Measurements from ENCODE around the gene LGALS7. TPM values are rescaled to one million over a fixed set of nuclear protein-coding genes. Genes with fewer than 3 reads are reported as not detected.
"Not testable (repeated sequence)": the region's sequence is repeated elsewhere in the genome, so short reads cannot be mapped to it uniquely, and the experiment has no call there.

LGALS7 gene
- total RNA-seq, 1 donor from 2014 or later, result 269 TPM

DNA sequence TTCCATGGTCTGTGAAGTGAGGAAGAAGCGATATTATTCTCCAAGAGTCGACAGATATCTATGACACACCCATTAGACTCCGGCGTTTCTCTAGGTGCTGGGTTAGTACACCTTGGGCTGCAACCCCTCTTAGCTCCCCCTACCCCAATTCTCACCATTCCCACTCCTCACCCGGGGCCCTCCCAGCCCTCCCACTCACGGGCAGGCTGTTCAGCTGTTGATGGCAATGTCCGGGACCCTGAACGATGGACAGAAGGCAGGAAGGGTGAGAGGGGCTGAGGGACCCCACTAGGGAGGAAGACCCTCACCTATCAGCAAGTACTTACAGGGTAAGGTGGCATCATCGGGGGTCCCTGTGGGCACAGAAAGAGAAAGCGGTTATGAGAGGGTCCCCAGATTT lies 30.2 kb upstream of the LGALS7 start:
- no peak for DNase-seq (ENCODE audit: extremely low spot score in 2 of 2)
- peaks cover 4% of the 10 kb centered on the region for H3K4me1 ChIP-seq
- H3K36me3 ChIP-seq, result no peaks in the 10 kb centered on the region
- H3K4me3 ChIP-seq, result no peak overlapping the region
- intact Hi-C loops (cut with DNase I), result no loop called here
- TF ChIP-seq POLR2AphosphoS5 (IDR thresholded peaks at IDR 0.05; ENCODE audit: insufficient read depth in 1 of 2, low read depth in 1 of 2), result no peak
- TF ChIP-seq, protein P1, sequence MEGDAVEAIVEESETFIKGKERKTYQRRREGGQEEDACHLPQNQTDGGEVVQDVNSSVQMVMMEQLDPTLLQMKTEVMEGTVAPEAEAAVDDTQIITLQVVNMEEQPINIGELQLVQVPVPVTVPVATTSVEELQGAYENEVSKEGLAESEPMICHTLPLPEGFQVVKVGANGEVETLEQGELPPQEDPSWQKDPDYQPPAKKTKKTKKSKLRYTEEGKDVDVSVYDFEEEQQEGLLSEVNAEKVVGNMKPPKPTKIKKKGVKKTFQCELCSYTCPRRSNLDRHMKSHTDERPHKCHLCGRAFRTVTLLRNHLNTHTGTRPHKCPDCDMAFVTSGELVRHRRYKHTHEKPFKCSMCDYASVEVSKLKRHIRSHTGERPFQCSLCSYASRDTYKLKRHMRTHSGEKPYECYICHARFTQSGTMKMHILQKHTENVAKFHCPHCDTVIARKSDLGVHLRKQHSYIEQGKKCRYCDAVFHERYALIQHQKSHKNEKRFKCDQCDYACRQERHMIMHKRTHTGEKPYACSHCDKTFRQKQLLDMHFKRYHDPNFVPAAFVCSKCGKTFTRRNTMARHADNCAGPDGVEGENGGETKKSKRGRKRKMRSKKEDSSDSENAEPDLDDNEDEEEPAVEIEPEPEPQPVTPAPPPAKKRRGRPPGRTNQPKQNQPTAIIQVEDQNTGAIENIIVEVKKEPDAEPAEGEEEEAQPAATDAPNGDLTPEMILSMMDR (IDR thresholded peaks at IDR 0.05), result no peak
- no peak for TF ChIP-seq POLR2A (IDR thresholded peaks at IDR 0.05)
- no peak overlapping the region for H3K27ac ChIP-seq
- no peaks in the 10 kb centered on the region for H3K27me3 ChIP-seq
- H3K9me3 ChIP-seq, result no peaks in the 10 kb centered on the region

DNA sequence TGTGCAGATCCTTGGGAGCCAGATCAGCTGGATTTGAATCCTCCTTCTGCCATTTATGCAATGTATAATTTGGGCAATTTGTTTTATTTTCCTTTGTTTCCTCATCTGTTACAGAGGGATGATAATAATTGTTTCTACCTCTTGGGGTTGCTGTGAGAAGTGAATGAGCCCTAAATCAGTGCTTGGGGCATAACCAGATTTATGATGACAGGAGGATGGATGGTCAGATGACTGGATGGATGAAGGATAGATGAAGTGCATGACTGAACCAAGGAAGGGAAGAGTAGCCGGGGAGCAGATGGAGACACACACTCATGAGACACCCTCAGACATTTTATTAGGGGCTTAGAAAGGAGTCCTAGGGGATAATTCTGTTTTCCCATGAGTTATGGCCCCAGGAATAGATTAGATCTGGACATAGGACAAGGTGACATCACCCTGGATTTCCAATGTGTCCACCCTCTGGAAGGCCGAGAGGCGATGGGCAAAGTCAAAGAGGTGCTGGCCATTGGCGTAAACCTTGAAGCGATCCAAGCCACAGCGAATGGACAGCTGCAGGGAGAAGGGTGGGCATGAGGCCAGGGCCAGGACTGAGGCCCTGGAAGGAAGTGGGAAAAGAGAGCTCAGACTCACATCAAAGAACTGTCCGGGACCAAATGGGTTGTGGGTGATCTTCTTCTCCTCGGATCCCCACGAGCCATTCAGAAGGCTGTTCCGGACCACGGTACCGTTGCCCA lies 28.2 kb upstream of the LGALS7 start:
- Histone ChIP-seq H3K4me3 (no peak overlapping the region), H3K36me3 (no peaks in the 10 kb centered on the region), H3K27me3 (no peaks in the 10 kb centered on the region), H3K27ac (no peak overlapping the region), H3K9me3 (no peaks in the 10 kb centered on the region), H3K4me1 (peaks cover 4% of the 10 kb centered on the region)
- no peak for TF ChIP-seq POLR2A (IDR thresholded peaks at IDR 0.05)
- TF ChIP-seq POLR2AphosphoS5 (IDR thresholded peaks at IDR 0.05; ENCODE audit: insufficient read depth in 1 of 2, low read depth in 1 of 2), result no peak
- TF ChIP-seq, protein P1 (IDR thresholded peaks at IDR 0.05), result no peak
- intact Hi-C loops (cut with DNase I), result no loop called here
- no peak for DNase-seq (ENCODE audit: extremely low spot score in 2 of 2)

DNA sequence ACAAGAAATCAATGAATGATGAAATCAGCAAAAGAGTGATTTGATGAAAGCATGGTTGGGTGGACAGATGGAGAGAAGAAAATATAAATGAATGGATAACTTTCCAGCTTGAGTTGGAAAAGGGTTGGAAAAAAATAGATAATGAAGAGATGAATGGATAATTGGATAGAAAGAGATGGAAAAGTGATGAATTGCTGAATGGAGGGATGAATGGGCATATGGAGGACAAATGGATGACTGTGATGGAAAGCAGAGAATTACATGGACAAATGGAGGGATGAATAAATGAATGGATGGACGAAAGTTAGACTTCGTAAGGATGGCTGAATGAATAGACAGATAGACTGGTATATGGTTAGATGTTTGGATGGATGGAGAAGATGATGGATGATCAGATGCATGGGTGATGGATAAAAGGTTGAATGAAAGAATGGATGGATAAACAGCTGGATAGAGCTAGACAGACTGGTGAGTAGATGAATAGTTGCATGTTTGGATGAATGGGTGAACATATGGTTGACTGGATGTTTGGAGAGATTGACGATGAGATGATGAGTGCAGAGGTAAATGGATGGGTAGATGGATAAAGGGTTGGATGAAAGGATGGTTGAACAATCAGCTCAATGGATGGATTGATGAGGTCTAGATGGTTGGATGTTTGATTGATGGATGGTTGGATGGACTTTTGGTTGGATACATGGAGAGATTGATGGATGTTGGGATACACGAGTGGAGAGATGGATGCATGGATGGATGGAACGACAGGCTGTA lies 27.4 kb upstream of the LGALS7 start:
- Histone ChIP-seq H3K27ac (no peak overlapping the region), H3K9me3 (no peaks in the 10 kb centered on the region), H3K4me3 (no peak overlapping the region), H3K27me3 (no peaks in the 10 kb centered on the region), H3K36me3 (no peaks in the 10 kb centered on the region), H3K4me1 (peaks cover 4% of the 10 kb centered on the region)
- intact Hi-C loops (cut with DNase I), result no loop called here
- TF ChIP-seq, protein P1 (IDR thresholded peaks at IDR 0.05), result no peak
- no peak for TF ChIP-seq POLR2AphosphoS5 (IDR thresholded peaks at IDR 0.05; ENCODE audit: insufficient read depth in 1 of 2, low read depth in 1 of 2)
- TF ChIP-seq POLR2A (IDR thresholded peaks at IDR 0.05), result no peak
- no peak for DNase-seq (ENCODE audit: extremely low spot score in 2 of 2)

- H3K27ac ChIP-seq, result no peak overlapping the region
- H3K4me3 ChIP-seq, result no peak overlapping the region
These were observed 25.8 kb upstream of the LGALS7 start for GRCh38 chr19:38799104-38799503.

DNA sequence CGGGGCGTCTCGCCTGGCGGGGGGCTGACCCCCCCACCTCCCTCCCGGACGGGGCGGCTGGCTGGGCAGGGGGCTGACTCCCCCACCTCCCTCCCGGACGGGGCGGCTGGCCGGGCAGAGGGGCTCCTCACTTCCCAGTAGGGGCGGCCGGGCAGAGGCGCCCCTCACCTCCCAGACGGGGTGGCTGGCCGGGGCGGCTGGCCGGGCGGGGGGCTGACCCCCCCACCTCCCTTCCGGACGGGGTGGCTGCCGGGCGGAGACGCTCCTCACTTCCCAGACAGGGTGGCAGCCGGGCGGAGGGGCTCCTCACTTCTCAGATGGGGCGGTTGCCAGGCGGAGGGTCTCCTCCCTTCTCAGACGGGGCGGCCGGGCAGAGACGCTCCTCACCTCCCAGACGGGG lies 24.5 kb upstream of the LGALS7 start:
- H3K27me3 ChIP-seq; DNase-seq (ENCODE audit: extremely low spot score in 2 of 2); intact Hi-C loops (cut with DNase I); H3K36me3 ChIP-seq; H3K4me3 ChIP-seq; H3K4me1 ChIP-seq; H3K27ac ChIP-seq; H3K9me3 ChIP-seq: not testable (repeated sequence)

More at GRCh38 chr19:38799104-38799503, 25.8 kb upstream of the LGALS7 start:
- no peak for TF ChIP-seq POLR2AphosphoS5 (IDR thresholded peaks at IDR 0.05; ENCODE audit: insufficient read depth in 1 of 2, low read depth in 1 of 2)
- TF ChIP-seq POLR2A (IDR thresholded peaks at IDR 0.05), result no peak
- TF ChIP-seq, protein P1 (IDR thresholded peaks at IDR 0.05), result no peak
- DNase-seq (ENCODE audit: extremely low spot score in 2 of 2), result no peak
- Histone ChIP-seq H3K36me3 (no peaks in the 10 kb centered on the region), H3K27me3 (no peaks in the 10 kb centered on the region), H3K9me3 (no peaks in the 10 kb centered on the region), H3K4me1 (peaks cover 4% of the 10 kb centered on the region)
- intact Hi-C loops (cut with DNase I), result no loop called here

Measured in vagina (tissue), 2 donors.